ENCODE data around the gene WDR11. TPM values are rescaled to one million over a fixed set of nuclear protein-coding genes. Genes with fewer than 3 reads are reported as not detected.

The WDR11 gene
- total RNA-seq, 1 donor from 2014 or later: 66.5 TPM

- no peak for DNase-seq (ENCODE audit: extremely low read depth, low read depth, low spot score)
Measured at GRCh38 chr10:120944586-120945125, 93.5 kb downstream of the WDR11 start.

- no peak for DNase-seq (ENCODE audit: extremely low read depth, low read depth, low spot score)
Measured at GRCh38 chr10:120945182-120945581, 94.0 kb downstream of the WDR11 start.

- no peak for DNase-seq (ENCODE audit: extremely low read depth, low read depth, low spot score)
Measured at GRCh38 chr10:120945801-120946302, 94.7 kb downstream of the WDR11 start.

- DNase-seq (ENCODE audit: extremely low read depth, low read depth, low spot score): no peak
Measured at GRCh38 chr10:120946497-120946896, 95.3 kb downstream of the WDR11 start.

GRCh38 chr10:120948889-120949608 lies 97.9 kb downstream of the WDR11 start:
- DNase-seq (ENCODE audit: extremely low read depth, low read depth, low spot score): no peak

GRCh38 chr10:120949609-120950031 lies 98.5 kb downstream of the WDR11 start:
- DNase-seq (ENCODE audit: extremely low read depth, low read depth, low spot score): no peak

GRCh38 chr10:120950051-120950561 lies 98.9 kb downstream of the WDR11 start:
- no peak for DNase-seq (ENCODE audit: extremely low read depth, low read depth, low spot score)

GRCh38 chr10:120951288-120951687 lies 100.1 kb downstream of the WDR11 start:
- DNase-seq (ENCODE audit: extremely low read depth, low read depth, low spot score): no peak

- no peak for DNase-seq (ENCODE audit: extremely low read depth, low read depth, low spot score)
Measured at GRCh38 chr10:120953897-120954296, 102.7 kb downstream of the WDR11 start.
